K562 (cell line): ENCODE measurements around the gene CELA3B. TPM values are rescaled to one million over a fixed set of nuclear protein-coding genes. Genes with fewer than 3 reads are reported as not detected.

ENCODE experiments used
- CBX3 ChIP-seq, 2 experiments: IDR thresholded peaks; 1 replicate in 1 of 2; 2 replicates in 1 of 2; pipeline ENCODE4 v1.6.1; 2012; ENCODE audit warnings: inconsistent platforms in 2 of 2, low read length in 2 of 2, borderline replicate concordance in 1 of 2, control low read depth in 1 of 2
- DNMT1 ChIP-seq: fragments of 450-650 bp; IDR thresholded peaks from 2 replicates; pipeline ENCODE4 v1.6.1; 2016; ENCODE audit warnings: antibody characterized with exemption, mild to moderate bottlenecking
- EP400 ChIP-seq: fragments of 450-650 bp; IDR thresholded peaks from 2 replicates; pipeline ENCODE4 v1.6.1; 2017; ENCODE audit warnings: antibody characterized with exemption, mild to moderate bottlenecking, moderate library complexity
- FOXJ2 ChIP-seq: fragments of 200-800 bp; sonication (Bioruptor generic); IDR thresholded peaks from 2 replicates; pipeline ENCODE4 v1.6.1; 2016; ENCODE audit warnings: missing genetic modification characterization, missing compliant biosample characterization
- HDAC1 ChIP-seq, 2 experiments: fragments of 450-650 bp; IDR thresholded peaks; 2 replicates each; pipeline ENCODE4 v1.6.1; 2016 to 2017; ENCODE audit warnings: inconsistent platforms in 1 of 2, mild to moderate bottlenecking in 1 of 2, moderate library complexity in 1 of 2
- JUNB ChIP-seq: fragments of 450-650 bp; formaldehyde crosslinking; conservative IDR thresholded peaks from 2 replicates; pipeline ENCODE4 v1.4.0; 2020; ENCODE audit warnings: mild to moderate bottlenecking
- MECOM ChIP-seq: fragments of 250-450 bp; sonication (Bioruptor Pico); IDR thresholded peaks from 2 replicates; pipeline ENCODE4 v1.8.0; 2022; ENCODE audit warnings: inconsistent platforms
- MYC ChIP-seq, 2 experiments: fragments of 250-450 bp in 1 of 2; sonication (Bioruptor Pico) in 1 of 2; IDR thresholded peaks; 2 replicates each; pipeline versions ENCODE4 v1.5.1 to v1.6.1; 2012 to 2021; ENCODE audit warnings: low read depth in 2 of 2, borderline replicate concordance in 1 of 2, improper control_type of control experiment in 1 of 2, low read length in 1 of 2, mild to moderate bottlenecking in 1 of 2, moderate library complexity in 1 of 2
- NBN ChIP-seq: fragments of 450-650 bp; IDR thresholded peaks from 2 replicates; pipeline ENCODE4 v1.6.1; 2016; ENCODE audit warnings: low read depth, mild to moderate bottlenecking
- RBM39 ChIP-seq: fragments of 200-400 bp; formaldehyde crosslinking; optimal IDR thresholded peaks from 2 replicates; pipeline ENCODE3; 2018; ENCODE audit warnings: low read depth, low read length
- SMAD4 ChIP-seq: fragments of 250-450 bp; sonication (Bioruptor Pico); conservative IDR thresholded peaks from 2 replicates; pipeline ENCODE4 v1.8.0; 2021; ENCODE audit warnings: inconsistent platforms, mild to moderate bottlenecking, moderate library complexity
- TRIM28 ChIP-seq: fragments of 450-650 bp; IDR thresholded peaks from 2 replicates; pipeline ENCODE4 v1.6.1; 2017
- ZNF384 ChIP-seq: IDR thresholded peaks from 2 replicates; pipeline ENCODE4 v1.6.1; 2012; ENCODE audit warnings: low read depth, low read length, improper control_type of control experiment
- polyA plus RNA-seq, 8 experiments: library from polyadenylated mRNA; depleted of rRNA in 4 of 8; stranded (reverse) in 5 of 8; unstranded in 3 of 8; fragments of >200 nt; fragmentation: Nextera tagmentation in 2 of 8; fragmentation: Illumina TruSeq in 1 of 8; extraction: Ambion mirVana in 2 of 8; extraction: Trizol in 1 of 8; gene quantifications; 2 replicates each; pipeline versions ENCODE4 v1.2.1 to v1.2.3, GENCODE V29; 2011 to 2014; ENCODE audit warnings: inconsistent platforms in 1 of 8, missing spikeins in 1 of 8
- total RNA-seq, 7 experiments: library from RNA; depleted of rRNA in 6 of 7; stranded (reverse); fragments of >200 nt in 6 of 7; fragmentation: Illumina TruSeq in 2 of 7; extraction: Trizol in 2 of 7; gene quantifications; 2 replicates each; pipeline versions ENCODE4 v1.2.1 to v1.2.3, GENCODE V29; 2011 to 2021; ENCODE audit warnings: low replicate concordance in 1 of 7
- TF ChIP-seq, protein P1 (sequence below), 2 experiments: fragments of 450-650 bp; formaldehyde crosslinking in 1 of 2; IDR thresholded peaks; 2 replicates each; pipeline versions ENCODE4 v1.4.0 to v1.6.1; 2014 to 2020; ENCODE audit warnings: mild to moderate bottlenecking in 2 of 2, borderline replicate concordance in 1 of 2, low read depth in 1 of 2
- TF ChIP-seq, protein P2 (sequence below), 2 experiments: fragments of 450-650 bp; IDR thresholded peaks; 2 replicates each; pipeline ENCODE4 v1.6.1; 2018; ENCODE audit warnings: mild to moderate bottlenecking in 2 of 2, low read depth in 1 of 2; ENCODE audit not compliant: partially characterized antibody in 2 of 2

CELA3B gene
- total and polyA plus RNA-seq, 9 of the 15 experiments (the other 6 are each of a cell fraction or from before 2014, with no cell fraction given), result 3.1 TPM; not detected in 8

DNA sequence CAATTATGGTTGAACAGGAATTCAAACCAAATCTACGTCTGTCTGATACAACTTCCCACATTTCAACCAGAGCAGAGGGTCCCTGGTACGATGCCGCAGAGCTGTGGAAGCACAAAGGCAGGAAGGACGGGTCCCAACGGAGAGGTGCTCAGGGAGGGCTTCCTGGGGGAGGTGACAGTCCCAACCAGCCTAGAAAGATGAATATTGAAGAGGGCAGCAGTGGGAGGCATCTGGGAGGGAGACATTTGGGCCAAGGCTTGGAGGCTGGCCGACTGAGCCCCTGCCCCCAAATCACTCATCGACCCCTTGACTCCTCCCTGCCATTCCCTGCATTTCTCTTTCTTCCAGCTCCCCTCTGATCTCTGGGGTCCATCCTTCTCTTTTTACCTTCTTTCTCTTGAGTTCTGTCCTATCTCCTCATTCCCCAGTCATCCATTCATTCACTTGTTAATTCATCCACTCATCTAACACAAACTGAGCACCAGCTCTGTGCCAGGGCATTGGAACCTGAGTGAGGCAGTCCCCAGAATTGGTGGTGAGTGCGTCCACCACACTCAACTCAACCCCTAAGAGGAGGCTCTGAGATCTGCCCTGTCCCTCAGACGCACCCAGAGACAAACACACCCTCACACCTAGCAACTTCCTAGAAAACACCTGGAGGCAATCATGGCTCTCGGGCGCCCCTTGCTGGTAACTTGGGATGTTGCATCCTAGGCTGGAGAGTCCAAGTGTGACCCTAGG is 13.2 kb upstream of the CELA3B start (continued):
- TF ChIP-seq, protein P1, sequence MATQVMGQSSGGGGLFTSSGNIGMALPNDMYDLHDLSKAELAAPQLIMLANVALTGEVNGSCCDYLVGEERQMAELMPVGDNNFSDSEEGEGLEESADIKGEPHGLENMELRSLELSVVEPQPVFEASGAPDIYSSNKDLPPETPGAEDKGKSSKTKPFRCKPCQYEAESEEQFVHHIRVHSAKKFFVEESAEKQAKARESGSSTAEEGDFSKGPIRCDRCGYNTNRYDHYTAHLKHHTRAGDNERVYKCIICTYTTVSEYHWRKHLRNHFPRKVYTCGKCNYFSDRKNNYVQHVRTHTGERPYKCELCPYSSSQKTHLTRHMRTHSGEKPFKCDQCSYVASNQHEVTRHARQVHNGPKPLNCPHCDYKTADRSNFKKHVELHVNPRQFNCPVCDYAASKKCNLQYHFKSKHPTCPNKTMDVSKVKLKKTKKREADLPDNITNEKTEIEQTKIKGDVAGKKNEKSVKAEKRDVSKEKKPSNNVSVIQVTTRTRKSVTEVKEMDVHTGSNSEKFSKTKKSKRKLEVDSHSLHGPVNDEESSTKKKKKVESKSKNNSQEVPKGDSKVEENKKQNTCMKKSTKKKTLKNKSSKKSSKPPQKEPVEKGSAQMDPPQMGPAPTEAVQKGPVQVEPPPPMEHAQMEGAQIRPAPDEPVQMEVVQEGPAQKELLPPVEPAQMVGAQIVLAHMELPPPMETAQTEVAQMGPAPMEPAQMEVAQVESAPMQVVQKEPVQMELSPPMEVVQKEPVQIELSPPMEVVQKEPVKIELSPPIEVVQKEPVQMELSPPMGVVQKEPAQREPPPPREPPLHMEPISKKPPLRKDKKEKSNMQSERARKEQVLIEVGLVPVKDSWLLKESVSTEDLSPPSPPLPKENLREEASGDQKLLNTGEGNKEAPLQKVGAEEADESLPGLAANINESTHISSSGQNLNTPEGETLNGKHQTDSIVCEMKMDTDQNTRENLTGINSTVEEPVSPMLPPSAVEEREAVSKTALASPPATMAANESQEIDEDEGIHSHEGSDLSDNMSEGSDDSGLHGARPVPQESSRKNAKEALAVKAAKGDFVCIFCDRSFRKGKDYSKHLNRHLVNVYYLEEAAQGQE (IDR thresholded peaks at IDR 0.05; ENCODE audit: borderline replicate concordance), result peak; percentile 95
- TF ChIP-seq, protein P1 (CRISPR knock-in tag; IDR thresholded peaks at IDR 0.05; ENCODE audit: low read depth), result no peak
- TF ChIP-seq SMAD4 (0 out of 2 replicates have a peak, but pooled peaks have one; percentile 34), DNMT1 (peak; percentile 39; the same call in 1 of the 2 replicates), MECOM (CRISPR knock-in tag) (no peak), CBX3 (IDR thresholded peaks at IDR 0.05; ENCODE audit: borderline replicate concordance in 1 of 2, low read length in 2 of 2) (peak in 1 of 2 experiments; percentile 60; a peak in 1 of 3 replicates), NBN (0 out of 2 replicates have a peak, but pooled peaks have one; percentile 35), TRIM28 (0 out of 2 replicates have a peak, but pooled peaks have one; percentile 42), ZNF384 (peak; percentile 71), MYC (IDR thresholded peaks at IDR 0.05; ENCODE audit: low read depth, low read length) (peak; percentile 50; the same call in 1 of the 2 replicates), MYC (CRISPR knock-in tag; IDR thresholded peaks at IDR 0.05; ENCODE audit: borderline replicate concordance, low read depth) (no peak), FOXJ2 (tag) (peak; percentile 65; the same call in 1 of the 2 replicates), RBM39 (peak; percentile 59), EP400 (no peak), HDAC1 (IDR thresholded peaks at IDR 0.05) (peak in 1 of 2 experiments; percentile 40; a peak in 2 of 4 replicates), JUNB (CRISPR knock-in tag) (no peak)
- TF ChIP-seq, protein P2, sequence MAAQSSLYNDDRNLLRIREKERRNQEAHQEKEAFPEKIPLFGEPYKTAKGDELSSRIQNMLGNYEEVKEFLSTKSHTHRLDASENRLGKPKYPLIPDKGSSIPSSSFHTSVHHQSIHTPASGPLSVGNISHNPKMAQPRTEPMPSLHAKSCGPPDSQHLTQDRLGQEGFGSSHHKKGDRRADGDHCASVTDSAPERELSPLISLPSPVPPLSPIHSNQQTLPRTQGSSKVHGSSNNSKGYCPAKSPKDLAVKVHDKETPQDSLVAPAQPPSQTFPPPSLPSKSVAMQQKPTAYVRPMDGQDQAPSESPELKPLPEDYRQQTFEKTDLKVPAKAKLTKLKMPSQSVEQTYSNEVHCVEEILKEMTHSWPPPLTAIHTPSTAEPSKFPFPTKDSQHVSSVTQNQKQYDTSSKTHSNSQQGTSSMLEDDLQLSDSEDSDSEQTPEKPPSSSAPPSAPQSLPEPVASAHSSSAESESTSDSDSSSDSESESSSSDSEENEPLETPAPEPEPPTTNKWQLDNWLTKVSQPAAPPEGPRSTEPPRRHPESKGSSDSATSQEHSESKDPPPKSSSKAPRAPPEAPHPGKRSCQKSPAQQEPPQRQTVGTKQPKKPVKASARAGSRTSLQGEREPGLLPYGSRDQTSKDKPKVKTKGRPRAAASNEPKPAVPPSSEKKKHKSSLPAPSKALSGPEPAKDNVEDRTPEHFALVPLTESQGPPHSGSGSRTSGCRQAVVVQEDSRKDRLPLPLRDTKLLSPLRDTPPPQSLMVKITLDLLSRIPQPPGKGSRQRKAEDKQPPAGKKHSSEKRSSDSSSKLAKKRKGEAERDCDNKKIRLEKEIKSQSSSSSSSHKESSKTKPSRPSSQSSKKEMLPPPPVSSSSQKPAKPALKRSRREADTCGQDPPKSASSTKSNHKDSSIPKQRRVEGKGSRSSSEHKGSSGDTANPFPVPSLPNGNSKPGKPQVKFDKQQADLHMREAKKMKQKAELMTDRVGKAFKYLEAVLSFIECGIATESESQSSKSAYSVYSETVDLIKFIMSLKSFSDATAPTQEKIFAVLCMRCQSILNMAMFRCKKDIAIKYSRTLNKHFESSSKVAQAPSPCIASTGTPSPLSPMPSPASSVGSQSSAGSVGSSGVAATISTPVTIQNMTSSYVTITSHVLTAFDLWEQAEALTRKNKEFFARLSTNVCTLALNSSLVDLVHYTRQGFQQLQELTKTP (IDR thresholded peaks at IDR 0.05; ENCODE audit: low read depth in 1 of 2, partially characterized antibody in 2 of 2), result peak in 1 of 2 experiments; percentile 15
